Globus pallidus (tissue), 1 donor: ENCODE data around the gene PTF1A.
"Not testable (repeated sequence)": the region's sequence is repeated elsewhere in the genome, so short reads cannot be mapped to it uniquely, and the experiment has no call there.

Source experiments
- DNase-seq: peaks from one replicate; pipeline ENCODE4 v3.0.0-alpha.2; 2015; ENCODE audit warnings: low spot score

PTF1A gene

GRCh38 chr10:23203369-23204325 lies 11.5 kb downstream of the PTF1A start:
- DNase-seq = no peak

DNA sequence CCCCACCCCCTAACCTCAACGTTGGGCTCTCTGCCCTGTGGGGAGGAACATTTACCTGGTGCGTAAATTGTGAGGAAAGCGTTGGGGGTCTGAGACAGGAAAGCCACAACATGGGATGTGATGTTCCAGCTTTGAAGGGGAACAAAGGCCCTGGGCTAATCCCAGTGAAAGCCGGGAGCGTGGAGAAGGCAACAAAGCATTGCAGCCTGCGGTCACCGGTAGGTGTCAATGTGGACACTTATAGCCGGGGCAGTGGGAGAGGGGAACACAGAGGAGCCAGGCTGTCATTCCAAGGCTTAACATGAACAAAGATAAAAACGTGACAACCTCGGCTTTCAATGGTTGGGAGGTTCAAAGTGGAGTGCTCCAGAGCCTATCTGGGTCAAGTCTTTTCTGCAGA lies 12.7 kb downstream of the PTF1A start:
- no peak for DNase-seq

- DNase-seq = no peak
Observed at GRCh38 chr10:23205972-23206642, 14.0 kb downstream of the PTF1A start.

DNA sequence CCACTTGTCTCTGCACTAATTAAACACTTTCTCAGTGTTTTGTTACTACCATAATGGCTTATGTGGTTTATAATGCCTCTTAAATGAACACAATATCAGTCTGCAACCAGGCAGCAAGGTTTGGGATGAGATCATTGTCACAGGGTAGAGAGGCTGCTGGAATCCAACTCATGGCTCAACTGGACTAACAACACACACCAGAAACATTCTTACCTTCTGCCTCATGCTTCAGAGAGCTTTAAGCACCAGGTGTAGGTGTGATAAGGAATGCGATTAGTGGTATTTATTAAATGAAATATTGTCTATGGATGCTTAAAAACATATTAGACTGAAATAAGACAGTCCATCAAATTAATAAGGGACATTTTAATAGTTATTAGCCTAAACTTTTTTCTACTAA lies 25.4 kb downstream of the PTF1A start:
- DNase-seq = no peak

- no peak for DNase-seq
Observed at GRCh38 chr10:23230582-23230981, 38.5 kb downstream of the PTF1A start.

DNA sequence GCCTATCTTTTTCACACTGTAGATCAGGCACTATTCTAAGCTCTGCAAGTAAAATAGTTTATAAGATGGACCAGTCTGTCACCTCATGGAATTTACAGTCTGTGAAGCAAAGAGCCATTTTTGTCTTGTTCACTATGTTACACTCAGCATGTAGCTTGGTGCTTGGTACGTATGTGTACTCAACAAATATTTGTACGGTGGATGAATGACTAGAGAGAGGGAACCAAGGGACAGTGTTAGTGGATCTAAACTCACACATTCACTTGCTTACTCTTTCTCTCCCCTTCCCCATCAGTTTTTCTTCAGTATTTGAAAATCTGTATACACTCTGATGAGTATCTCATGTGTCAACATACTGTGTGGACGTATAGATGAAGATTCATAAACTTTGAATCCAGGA lies 45.9 kb downstream of the PTF1A start:
- no peak for DNase-seq

DNA sequence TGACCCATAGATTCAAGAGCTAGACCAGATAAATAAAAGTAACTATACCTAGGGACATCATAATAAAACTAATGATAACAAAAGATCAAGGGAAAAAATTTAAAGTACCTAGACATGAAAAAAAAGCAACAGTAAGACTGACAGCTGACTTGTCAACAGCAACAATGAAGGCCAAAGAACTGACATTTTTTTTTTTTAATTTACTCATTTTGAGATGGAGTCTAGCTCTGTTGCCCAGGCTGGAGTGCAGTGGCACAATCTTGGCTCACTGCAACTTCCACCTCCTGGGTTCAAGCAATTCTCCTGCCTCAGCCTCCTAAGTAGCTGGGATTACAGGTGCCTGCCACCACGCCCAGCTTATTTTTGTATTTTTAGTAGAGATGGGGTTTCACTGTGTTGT lies 49.7 kb downstream of the PTF1A start:
- DNase-seq = not testable (repeated sequence)
